ENCODE measurements around the gene ZNF76. TPM values are rescaled to one million over a fixed set of nuclear protein-coding genes. Genes with fewer than 3 reads are reported as not detected.
"Not testable (repeated sequence)": the region's sequence is repeated elsewhere in the genome, so short reads cannot be mapped to it uniquely, and the experiment has no call there.

Gene ZNF76
- total RNA-seq, 2 donors from 2014 or later = 48.6 to 55.7 TPM

- Mint-ChIP-seq H3K9me3 (no peaks in the 10 kb centered on the region), H3K27ac (peak overlapping the region; percentile 85 to 97), H3K36me3 (peaks cover 36 to 41% of the 10 kb centered on the region in 2 donors)
- ATAC-seq (peak; percentile 81 to 85), DNase-seq (ENCODE audit: low spot score in 2 of 2) (peak; percentile 85 to 94)
These were observed 43.2 kb downstream of the ZNF76 start for GRCh38 chr6:35302604-35303241.

- Mint-ChIP-seq H3K9me3 (no peaks in the 10 kb centered on the region), H3K27ac (peak overlapping the region; percentile 85 to 97), H3K36me3 (peaks cover 30 to 32% of the 10 kb centered on the region in 2 donors)
- DNase-seq (ENCODE audit: low spot score in 2 of 2) (no peak), ATAC-seq (no peak)
These were observed 44.8 kb downstream of the ZNF76 start for GRCh38 chr6:35304299-35304698.

GRCh38 chr6:35305117-35305516, 45.6 kb downstream of the ZNF76 start:
- Mint-ChIP-seq H3K9me3 (no peaks in the 10 kb centered on the region), H3K36me3 (peaks cover 26 to 37% of the 10 kb centered on the region in 2 donors), H3K27ac (no peak overlapping the region)
- no peak for DNase-seq (ENCODE audit: low spot score in 2 of 2)
- no peak for ATAC-seq

- not testable (repeated sequence) for DNase-seq (ENCODE audit: low spot score in 2 of 2); ATAC-seq; H3K9me3 Mint-ChIP-seq
- Mint-ChIP-seq H3K36me3 (peaks cover 25 to 46% of the 10 kb centered on the region in 2 donors), H3K27ac (peak overlapping the region in 1 of 2 donors; percentile 42)
These were observed 47.6 kb downstream of the ZNF76 start for GRCh38 chr6:35307138-35307537.

GRCh38 chr6:35308543-35308942, 49.0 kb downstream of the ZNF76 start:
- Mint-ChIP-seq H3K27ac (peak overlapping the region in 1 of 2 donors; percentile 88), H3K36me3 (peaks cover 27 to 50% of the 10 kb centered on the region in 2 donors)
- not testable (repeated sequence) for ATAC-seq; DNase-seq (ENCODE audit: low spot score in 2 of 2); H3K9me3 Mint-ChIP-seq

GRCh38 chr6:35309611-35310264, 50.2 kb downstream of the ZNF76 start:
- peak overlapping the region; percentile 88 to 96 for H3K27ac Mint-ChIP-seq
- peaks cover 18 to 53% of the 10 kb centered on the region in 2 donors for H3K36me3 Mint-ChIP-seq
- ATAC-seq (no peak), DNase-seq (ENCODE audit: low spot score in 2 of 2) (peak in 1 of 2 donors; percentile 44)
- no peaks in the 10 kb centered on the region for H3K9me3 Mint-ChIP-seq

GRCh38 chr6:35310265-35310831, 50.8 kb downstream of the ZNF76 start:
- no peaks in the 10 kb centered on the region for H3K9me3 Mint-ChIP-seq
- DNase-seq (ENCODE audit: low spot score in 2 of 2) = peak in 1 of 2 donors; percentile 60
- peak overlapping the region; percentile 88 to 96 for H3K27ac Mint-ChIP-seq
- peak; percentile 59 to 90 for ATAC-seq
- H3K36me3 Mint-ChIP-seq = peaks cover 18 to 58% of the 10 kb centered on the region in 2 donors

- H3K9me3 Mint-ChIP-seq = no peaks in the 10 kb centered on the region
- ATAC-seq (peak; percentile 46 to 55), DNase-seq (ENCODE audit: low spot score in 2 of 2) (peak; percentile 34 to 60)
- H3K36me3 Mint-ChIP-seq = peaks cover 17 to 63% of the 10 kb centered on the region in 2 donors
- peak overlapping the region; percentile 88 to 96 for H3K27ac Mint-ChIP-seq
These were observed 52.0 kb downstream of the ZNF76 start for GRCh38 chr6:35311390-35312075.

- DNase-seq (ENCODE audit: low spot score in 2 of 2) (no peak), ATAC-seq (no peak)
- H3K9me3 Mint-ChIP-seq = no peaks in the 10 kb centered on the region
- H3K36me3 Mint-ChIP-seq = peaks cover 15 to 63% of the 10 kb centered on the region in 2 donors
- peak overlapping the region; percentile 88 to 96 for H3K27ac Mint-ChIP-seq
These were observed 52.7 kb downstream of the ZNF76 start for GRCh38 chr6:35312076-35312800.

- Mint-ChIP-seq H3K36me3 (peaks cover 21 to 63% of the 10 kb centered on the region in 2 donors), H3K9me3 (no peaks in the 10 kb centered on the region), H3K27ac (peak overlapping the region; percentile 58 to 88)
- no peak for ATAC-seq
- DNase-seq (ENCODE audit: low spot score in 2 of 2) = no peak
These were observed 53.3 kb downstream of the ZNF76 start for GRCh38 chr6:35312807-35313206.

GRCh38 chr6:35317483-35318195, 58.1 kb downstream of the ZNF76 start:
- peak overlapping the region; percentile 7 to 26 for H3K27ac Mint-ChIP-seq
- DNase-seq (ENCODE audit: low spot score in 2 of 2) (no peak), ATAC-seq (no peak)
- H3K9me3 Mint-ChIP-seq = no peaks in the 10 kb centered on the region
- peaks cover 23 to 42% of the 10 kb centered on the region in 2 donors for H3K36me3 Mint-ChIP-seq

GRCh38 chr6:35318196-35319171, 58.9 kb downstream of the ZNF76 start:
- no peaks in the 10 kb centered on the region for H3K9me3 Mint-ChIP-seq
- H3K36me3 Mint-ChIP-seq = peaks cover 22 to 39% of the 10 kb centered on the region in 2 donors
- H3K27ac Mint-ChIP-seq = peak overlapping the region; percentile 26 to 59

GRCh38 chr6:35319346-35320030, 60.0 kb downstream of the ZNF76 start:
- H3K9me3 Mint-ChIP-seq = no peaks in the 10 kb centered on the region
- no peak for ATAC-seq
- peak overlapping the region; percentile 41 to 74 for H3K27ac Mint-ChIP-seq
- no peak for DNase-seq (ENCODE audit: low spot score in 2 of 2)
- peaks cover 22 to 29% of the 10 kb centered on the region in 2 donors for H3K36me3 Mint-ChIP-seq

More at GRCh38 chr6:35318196-35319171, 58.9 kb downstream of the ZNF76 start:
- DNase-seq (ENCODE audit: low spot score in 2 of 2) (no peak), ATAC-seq (no peak)

GRCh38 chr6:35320031-35320410, 60.5 kb downstream of the ZNF76 start:
- DNase-seq (ENCODE audit: low spot score in 2 of 2) = no peak
- Mint-ChIP-seq H3K27ac (peak overlapping the region; percentile 63 to 74), H3K36me3 (peaks cover 22 to 28% of the 10 kb centered on the region in 2 donors), H3K9me3 (no peaks in the 10 kb centered on the region)
- no peak for ATAC-seq
